Activated B cell treated with CpG ODN at 0.5 μM for 24 hours (primary cell): ENCODE results near the gene KLF1. TPM values are rescaled to one million over a fixed set of nuclear protein-coding genes. Genes with fewer than 3 reads are reported as not detected.

Source experiments
- ATAC-seq: fragments of 200-7000 bp; cut with Tn5 transposase; one replicate; pipeline ENCODE4 v1.10.0; 2021; ENCODE audit warnings: low read depth, mild to moderate bottlenecking, moderate library complexity
- CTCF ChIA-PET: fragments of 350-600 bp; sonication (Branson Sonifier 250); formaldehyde crosslinking; loops from one replicate; lab custom pipeline; 2021; ENCODE audit warnings: antibody characterized with exemption; lab: Charles Lee
- POLR2A ChIA-PET: fragments of 350-600 bp; sonication (Branson Sonifier 250); formaldehyde crosslinking; loops from one replicate; lab custom pipeline; 2021; ENCODE audit warnings: antibody characterized with exemption; lab: Charles Lee
- DNase-seq: peaks from one replicate; pipeline ENCODE4 v3.0.0; 2022
- H3K27ac Mint-ChIP-seq: one replicate; pipeline ENCODE4 v1.8.0; 2020; ENCODE audit warnings: mixed read lengths
- H3K27me3 Mint-ChIP-seq: one replicate; pipeline ENCODE4 v1.8.0; 2021; ENCODE audit warnings: mixed read lengths
- H3K36me3 Mint-ChIP-seq: one replicate; pipeline ENCODE4 v1.8.0; 2021; ENCODE audit warnings: low read depth, mixed read lengths
- H3K4me1 Mint-ChIP-seq: one replicate; pipeline ENCODE4 v1.8.0; 2021; ENCODE audit warnings: mixed read lengths
- H3K4me3 Mint-ChIP-seq: one replicate; pipeline ENCODE4 v1.8.0; 2020; ENCODE audit warnings: mild to moderate bottlenecking, mixed read lengths
- H3K9me3 Mint-ChIP-seq: one replicate; pipeline ENCODE4 v1.8.0; 2020; ENCODE audit warnings: mixed read lengths
- intact Hi-C: fragments of 100-400 bp; cut with micrococcal nuclease; formaldehyde crosslinking; loops from one replicate; pipeline ENCODE4 v1.15.1; 2024
- total RNA-seq: library from RNA; stranded (reverse); gene quantifications from 2 replicates; pipeline ENCODE4 v1.2.3, GENCODE V29; 2022
- TF ChIP-seq, protein P1 (sequence below): fragments of 200-600 bp; IDR thresholded peaks from one replicate; pipeline ENCODE4 v1.8.0; 2022; ENCODE audit warnings: antibody characterized with exemption, mild to moderate bottlenecking

The KLF1 gene
- total RNA-seq, 1 donor from 2014 or later = not detected

GRCh38 chr19:12871681-12872080, 15.3 kb downstream of the KLF1 start:
- H3K9me3 Mint-ChIP-seq = no peaks in the 10 kb centered on the region
- ChIA-PET CTCF (no interaction called here), POLR2A (interaction anchor here (0.6 kb wide), 2 partner anchors 19 to 1303 kb away, joined by 3 read pairs; partner anchors contain the start of gene GCDH)
- no peak overlapping the region for H3K27ac Mint-ChIP-seq
- TF ChIP-seq, protein P1, sequence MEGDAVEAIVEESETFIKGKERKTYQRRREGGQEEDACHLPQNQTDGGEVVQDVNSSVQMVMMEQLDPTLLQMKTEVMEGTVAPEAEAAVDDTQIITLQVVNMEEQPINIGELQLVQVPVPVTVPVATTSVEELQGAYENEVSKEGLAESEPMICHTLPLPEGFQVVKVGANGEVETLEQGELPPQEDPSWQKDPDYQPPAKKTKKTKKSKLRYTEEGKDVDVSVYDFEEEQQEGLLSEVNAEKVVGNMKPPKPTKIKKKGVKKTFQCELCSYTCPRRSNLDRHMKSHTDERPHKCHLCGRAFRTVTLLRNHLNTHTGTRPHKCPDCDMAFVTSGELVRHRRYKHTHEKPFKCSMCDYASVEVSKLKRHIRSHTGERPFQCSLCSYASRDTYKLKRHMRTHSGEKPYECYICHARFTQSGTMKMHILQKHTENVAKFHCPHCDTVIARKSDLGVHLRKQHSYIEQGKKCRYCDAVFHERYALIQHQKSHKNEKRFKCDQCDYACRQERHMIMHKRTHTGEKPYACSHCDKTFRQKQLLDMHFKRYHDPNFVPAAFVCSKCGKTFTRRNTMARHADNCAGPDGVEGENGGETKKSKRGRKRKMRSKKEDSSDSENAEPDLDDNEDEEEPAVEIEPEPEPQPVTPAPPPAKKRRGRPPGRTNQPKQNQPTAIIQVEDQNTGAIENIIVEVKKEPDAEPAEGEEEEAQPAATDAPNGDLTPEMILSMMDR = no peak
- DNase-seq (no peak), ATAC-seq (no peak)
- intact Hi-C loops = no loop called here
- H3K4me1 Mint-ChIP-seq = peaks cover 8% of the 10 kb centered on the region
- no peak overlapping the region for H3K4me3 Mint-ChIP-seq
- peaks cover 38% of the 10 kb centered on the region for H3K36me3 Mint-ChIP-seq
- H3K27me3 Mint-ChIP-seq = no peaks in the 10 kb centered on the region

DNA sequence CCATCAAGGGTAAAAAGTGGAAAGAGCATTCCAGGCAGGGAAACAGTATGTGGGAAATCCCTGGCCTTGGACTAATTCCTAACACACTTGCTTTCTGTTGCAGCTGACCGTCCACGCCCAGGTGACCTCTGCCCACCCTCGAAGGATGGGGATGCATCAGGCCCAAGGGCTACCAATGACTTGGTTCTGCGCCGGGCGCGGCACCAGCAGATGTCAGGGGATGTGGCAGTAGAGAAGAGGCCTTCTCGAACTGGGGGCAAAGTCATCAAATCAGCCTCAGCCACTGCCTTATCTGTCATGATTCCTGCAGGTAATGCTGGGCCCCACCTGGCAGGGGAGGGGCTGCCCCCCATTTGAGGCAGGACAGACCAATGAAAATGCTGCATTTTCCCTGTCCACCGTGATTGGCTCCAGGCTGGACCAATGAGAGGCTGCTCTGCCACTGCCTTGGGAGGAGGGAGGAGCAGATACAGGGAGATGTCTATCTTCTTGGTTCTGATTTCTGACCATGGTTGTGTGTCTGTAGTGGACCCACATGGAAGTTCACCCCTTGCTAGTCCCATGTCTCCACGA, 18.4 kb downstream of the KLF1 start:
- no peak for ATAC-seq
- no peaks in the 10 kb centered on the region for H3K9me3 Mint-ChIP-seq
- peaks cover 13% of the 10 kb centered on the region for H3K4me1 Mint-ChIP-seq
- H3K36me3 Mint-ChIP-seq = peaks cover 15% of the 10 kb centered on the region
- no peak for DNase-seq
- ChIA-PET POLR2A (interaction anchor here (0.7 kb wide), 1 partner anchor 135 kb away, joined by 10 read pairs; no protein-coding TSS in a partner anchor), CTCF (no interaction called here)
- TF ChIP-seq, protein P1 = no peak
- peaks cover 2% of the 10 kb centered on the region for H3K27me3 Mint-ChIP-seq
- intact Hi-C loops = no loop called here
- no peak overlapping the region for H3K4me3 Mint-ChIP-seq
- no peak overlapping the region for H3K27ac Mint-ChIP-seq

DNA sequence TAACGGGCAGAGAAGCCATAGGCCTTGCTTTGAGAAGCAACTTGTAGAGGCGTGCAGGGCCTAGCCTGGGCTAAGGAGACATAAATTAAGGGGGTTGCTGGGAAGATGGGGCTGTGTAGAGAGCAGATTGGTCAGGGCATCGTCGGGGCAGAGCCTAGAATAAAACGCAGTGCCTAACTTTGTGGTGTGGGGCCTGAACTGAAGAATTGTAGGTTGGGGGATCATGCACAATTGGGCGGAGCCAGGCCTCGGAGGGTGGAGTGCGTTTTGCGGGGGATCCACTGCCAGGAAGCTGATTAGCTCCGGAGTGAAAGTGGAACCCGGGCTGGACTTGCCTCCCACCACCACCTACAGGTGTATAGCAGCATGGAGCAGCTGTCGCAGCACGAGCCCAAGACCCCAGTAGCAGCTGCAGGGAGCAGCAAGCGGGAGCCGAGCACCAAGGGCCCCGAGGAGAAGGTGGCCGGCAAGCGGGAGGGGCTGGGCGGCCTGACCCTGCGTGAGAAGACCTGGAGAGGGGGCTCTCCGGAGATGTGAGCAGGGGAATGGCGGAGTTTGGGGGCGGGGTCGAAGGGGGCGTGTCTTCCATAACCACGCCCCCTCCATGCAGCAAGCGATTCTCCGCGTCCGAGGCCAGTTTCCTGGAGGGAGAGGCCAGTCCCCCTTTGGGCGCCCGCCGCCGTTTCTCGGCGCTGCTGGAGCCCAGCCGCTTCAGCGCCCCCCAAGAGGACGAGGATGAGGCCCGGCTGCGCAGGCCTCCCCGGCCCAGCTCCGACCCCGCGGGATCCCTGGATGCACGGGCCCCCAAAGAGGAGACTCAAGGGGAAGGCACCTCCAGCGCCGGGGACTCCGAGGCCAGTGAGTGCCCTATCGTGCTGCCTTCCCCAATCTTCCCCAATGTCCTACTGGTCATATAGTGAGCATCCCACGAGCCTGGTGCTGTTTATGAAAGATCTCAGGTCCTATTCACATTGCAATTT, 19.6 kb downstream of the KLF1 start:
- peak; percentile 89 for ATAC-seq
- Mint-ChIP-seq H3K27me3 (peaks cover 2% of the 10 kb centered on the region), H3K9me3 (no peaks in the 10 kb centered on the region), H3K4me3 (peak overlapping the region; percentile 85), H3K4me1 (peaks cover 13% of the 10 kb centered on the region), H3K27ac (peak overlapping the region; percentile 14), H3K36me3 (peaks cover 7% of the 10 kb centered on the region)
- intact Hi-C loops = loop anchor here (1.0 to 2.0 kb wide), 2 partner anchors 14 to 23 kb away; partner anchors contain the start of genes DNASE2 and GCDH
- CTCF ChIA-PET = no interaction called here
- peak; percentile 74 for DNase-seq
- POLR2A ChIA-PET = interaction anchor here (0.6 to 1.2 kb wide), 5 partner anchors 12 to 133 kb away, joined by 5 to 10 read pairs (median 8); no protein-coding TSS in a partner anchor
- TF ChIP-seq, protein P1 = no peak

DNA sequence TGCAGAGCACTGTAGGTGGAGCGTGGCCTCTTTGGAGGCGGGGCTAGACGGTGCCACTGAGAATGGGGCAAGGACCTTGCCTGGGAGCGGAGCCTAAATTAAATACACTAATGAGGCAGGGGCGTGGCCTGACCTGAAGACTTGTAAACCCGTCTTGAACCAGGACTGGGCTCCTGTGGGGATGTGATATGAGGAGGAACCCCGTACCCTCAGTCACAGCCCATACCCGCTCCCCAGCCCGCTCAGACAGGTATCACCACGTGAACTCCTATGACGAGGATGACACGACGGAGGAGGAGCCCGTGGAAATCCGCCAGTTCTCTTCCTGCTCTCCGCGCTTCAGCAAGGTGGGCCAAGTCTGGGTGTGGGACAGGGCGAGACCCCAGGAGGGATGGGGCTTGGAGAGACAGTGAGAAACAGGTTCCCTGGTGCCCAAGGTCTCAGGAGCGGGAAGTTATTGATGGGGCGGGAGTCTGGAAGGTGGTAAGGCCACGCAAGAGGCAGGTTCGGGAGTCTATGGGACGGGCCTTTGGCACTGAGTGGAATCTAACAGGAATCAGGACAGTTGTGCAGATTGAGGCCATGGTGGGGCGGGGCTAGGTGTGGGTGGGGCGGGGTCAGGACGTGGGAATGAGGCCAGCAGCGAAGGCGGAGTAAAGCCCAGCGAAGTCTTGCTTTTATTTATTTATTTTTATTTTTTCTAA, 20.4 kb downstream of the KLF1 start:
- Mint-ChIP-seq H3K36me3 (no peaks in the 10 kb centered on the region), H3K4me3 (no peak overlapping the region), H3K27me3 (peaks cover 2% of the 10 kb centered on the region), H3K4me1 (peaks cover 13% of the 10 kb centered on the region), H3K27ac (no peak overlapping the region), H3K9me3 (no peaks in the 10 kb centered on the region)
- ChIA-PET POLR2A (interaction anchor here (0.6 kb wide), 1 partner anchor 74 kb away, joined by 8 read pairs; no protein-coding TSS in a partner anchor), CTCF (no interaction called here)
- DNase-seq (no peak), ATAC-seq (no peak)
- intact Hi-C loops = loop anchor here (1.0 to 2.0 kb wide), 2 partner anchors 15 to 24 kb away; partner anchors contain the start of genes DNASE2 and GCDH
- TF ChIP-seq, protein P1 = no peak
